ENCODE results near the gene KMT2C.
"Not testable (repeated sequence)": the region's sequence is repeated elsewhere in the genome, so short reads cannot be mapped to it uniquely, and the experiment has no call there.

DNA sequence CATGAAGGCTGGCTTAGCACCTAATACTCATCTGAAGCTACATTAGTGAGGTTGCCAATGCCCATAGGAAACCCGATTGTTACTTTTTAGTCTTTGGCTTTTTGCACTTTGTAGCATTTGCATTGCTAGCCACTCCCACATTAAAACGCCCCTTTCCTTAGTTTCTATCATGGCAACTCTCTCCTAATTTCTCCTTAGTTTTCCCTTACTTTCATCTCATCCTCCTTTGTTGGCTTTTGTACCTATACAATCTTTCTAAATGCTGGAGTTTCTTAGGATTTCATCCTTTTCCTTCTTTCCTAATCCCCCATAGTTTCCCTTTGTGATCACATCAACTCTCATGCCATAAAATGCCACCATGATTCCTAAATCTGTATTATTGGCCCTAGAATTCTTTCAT is 168.9 kb downstream of the KMT2C start:
- TF ChIP-seq, protein P1, sequence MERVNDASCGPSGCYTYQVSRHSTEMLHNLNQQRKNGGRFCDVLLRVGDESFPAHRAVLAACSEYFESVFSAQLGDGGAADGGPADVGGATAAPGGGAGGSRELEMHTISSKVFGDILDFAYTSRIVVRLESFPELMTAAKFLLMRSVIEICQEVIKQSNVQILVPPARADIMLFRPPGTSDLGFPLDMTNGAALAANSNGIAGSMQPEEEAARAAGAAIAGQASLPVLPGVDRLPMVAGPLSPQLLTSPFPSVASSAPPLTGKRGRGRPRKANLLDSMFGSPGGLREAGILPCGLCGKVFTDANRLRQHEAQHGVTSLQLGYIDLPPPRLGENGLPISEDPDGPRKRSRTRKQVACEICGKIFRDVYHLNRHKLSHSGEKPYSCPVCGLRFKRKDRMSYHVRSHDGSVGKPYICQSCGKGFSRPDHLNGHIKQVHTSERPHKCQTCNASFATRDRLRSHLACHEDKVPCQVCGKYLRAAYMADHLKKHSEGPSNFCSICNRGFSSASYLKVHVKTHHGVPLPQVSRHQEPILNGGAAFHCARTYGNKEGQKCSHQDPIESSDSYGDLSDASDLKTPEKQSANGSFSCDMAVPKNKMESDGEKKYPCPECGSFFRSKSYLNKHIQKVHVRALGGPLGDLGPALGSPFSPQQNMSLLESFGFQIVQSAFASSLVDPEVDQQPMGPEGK (CRISPR knock-in tag; IDR thresholded peaks at IDR 0.05; ENCODE audit: borderline replicate concordance): not testable (repeated sequence)
- not testable (repeated sequence) for TF ChIP-seq PPARA (CRISPR knock-in tag; IDR thresholded peaks at IDR 0.05; ENCODE audit: borderline replicate concordance); ISL1 (CRISPR knock-in tag; IDR thresholded peaks at IDR 0.05); ZNF565 (CRISPR knock-in tag; conservative IDR thresholded peaks at IDR 0.05; ENCODE audit: low read depth); ZFP3 (CRISPR knock-in tag; IDR thresholded peaks at IDR 0.05)
- TF ChIP-seq, protein P2, sequence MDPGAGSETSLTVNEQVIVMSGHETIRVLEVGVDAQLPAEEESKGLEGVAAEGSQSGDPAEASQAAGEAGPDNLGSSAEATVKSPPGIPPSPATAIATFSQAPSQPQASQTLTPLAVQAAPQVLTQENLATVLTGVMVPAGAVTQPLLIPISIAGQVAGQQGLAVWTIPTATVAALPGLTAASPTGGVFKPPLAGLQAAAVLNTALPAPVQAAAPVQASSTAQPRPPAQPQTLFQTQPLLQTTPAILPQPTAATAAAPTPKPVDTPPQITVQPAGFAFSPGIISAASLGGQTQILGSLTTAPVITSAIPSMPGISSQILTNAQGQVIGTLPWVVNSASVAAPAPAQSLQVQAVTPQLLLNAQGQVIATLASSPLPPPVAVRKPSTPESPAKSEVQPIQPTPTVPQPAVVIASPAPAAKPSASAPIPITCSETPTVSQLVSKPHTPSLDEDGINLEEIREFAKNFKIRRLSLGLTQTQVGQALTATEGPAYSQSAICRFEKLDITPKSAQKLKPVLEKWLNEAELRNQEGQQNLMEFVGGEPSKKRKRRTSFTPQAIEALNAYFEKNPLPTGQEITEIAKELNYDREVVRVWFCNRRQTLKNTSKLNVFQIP (CRISPR knock-in tag; IDR thresholded peaks at IDR 0.05; ENCODE audit: borderline replicate concordance, low read depth): not testable (repeated sequence)
